Thyroid gland (tissue), 4 donors: Measurements from ENCODE around the gene UBE2G1.

Experiments
- POLR2A ChIP-seq, 2 donors: fragments of 450-650 bp; IDR thresholded peaks; one replicate each; pipeline ENCODE4 v1.6.1; 2017; ENCODE audit warnings: antibody characterized with exemption in 2 of 2, mild to moderate bottlenecking in 2 of 2, moderate library complexity in 1 of 2
- TF ChIP-seq, protein P1 (sequence below), 6 experiments: fragments of 200-600 bp in 3 of 6; fragments of 450-650 bp in 3 of 6; sonication (generic) in 3 of 6; IDR thresholded peaks; one replicate each; pipeline ENCODE4 v1.5.1; 2016 to 2019; ENCODE audit warnings: antibody characterized with exemption in 6 of 6, mild to moderate bottlenecking in 2 of 6, inconsistent platforms in 1 of 6, moderate library complexity in 1 of 6

DNA sequence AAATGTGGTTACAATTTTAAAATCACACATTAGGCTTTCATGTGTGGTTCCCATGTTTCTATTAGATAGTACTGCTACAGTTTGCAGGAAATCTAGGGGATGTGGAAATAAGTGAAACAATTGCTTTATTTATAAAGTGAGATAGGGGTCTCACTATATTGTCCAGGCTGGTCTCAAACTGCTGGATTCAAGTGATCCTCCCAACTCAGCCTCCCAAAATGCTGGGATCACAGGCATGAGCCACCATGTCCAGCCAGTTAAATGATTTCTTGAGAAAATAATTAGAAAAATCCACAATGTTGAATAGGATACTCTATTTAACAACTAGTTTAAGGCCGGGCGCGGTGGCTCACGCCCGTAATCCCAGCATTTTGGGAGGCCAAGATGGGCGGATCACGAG, 42.0 kb downstream of the UBE2G1 start:
- TF ChIP-seq, protein P1, sequence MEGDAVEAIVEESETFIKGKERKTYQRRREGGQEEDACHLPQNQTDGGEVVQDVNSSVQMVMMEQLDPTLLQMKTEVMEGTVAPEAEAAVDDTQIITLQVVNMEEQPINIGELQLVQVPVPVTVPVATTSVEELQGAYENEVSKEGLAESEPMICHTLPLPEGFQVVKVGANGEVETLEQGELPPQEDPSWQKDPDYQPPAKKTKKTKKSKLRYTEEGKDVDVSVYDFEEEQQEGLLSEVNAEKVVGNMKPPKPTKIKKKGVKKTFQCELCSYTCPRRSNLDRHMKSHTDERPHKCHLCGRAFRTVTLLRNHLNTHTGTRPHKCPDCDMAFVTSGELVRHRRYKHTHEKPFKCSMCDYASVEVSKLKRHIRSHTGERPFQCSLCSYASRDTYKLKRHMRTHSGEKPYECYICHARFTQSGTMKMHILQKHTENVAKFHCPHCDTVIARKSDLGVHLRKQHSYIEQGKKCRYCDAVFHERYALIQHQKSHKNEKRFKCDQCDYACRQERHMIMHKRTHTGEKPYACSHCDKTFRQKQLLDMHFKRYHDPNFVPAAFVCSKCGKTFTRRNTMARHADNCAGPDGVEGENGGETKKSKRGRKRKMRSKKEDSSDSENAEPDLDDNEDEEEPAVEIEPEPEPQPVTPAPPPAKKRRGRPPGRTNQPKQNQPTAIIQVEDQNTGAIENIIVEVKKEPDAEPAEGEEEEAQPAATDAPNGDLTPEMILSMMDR (IDR thresholded peaks at IDR 0.05) = no peak
- TF ChIP-seq POLR2A (IDR thresholded peaks at IDR 0.05) = no peak
